HG03064 (cell line): Measurements from ENCODE around the gene DENND2A.
"Not testable (repeated sequence)": the region's sequence is repeated elsewhere in the genome, so short reads cannot be mapped to it uniquely, and the experiment has no call there.

Experiments
- ATAC-seq: cut with Tn5 transposase; IDR thresholded peaks from one replicate; pipeline ENCODE4 v1.9.1; 2021; ENCODE audit warnings: low read depth; ENCODE audit not compliant: unreplicated experiment

DENND2A gene

DNA sequence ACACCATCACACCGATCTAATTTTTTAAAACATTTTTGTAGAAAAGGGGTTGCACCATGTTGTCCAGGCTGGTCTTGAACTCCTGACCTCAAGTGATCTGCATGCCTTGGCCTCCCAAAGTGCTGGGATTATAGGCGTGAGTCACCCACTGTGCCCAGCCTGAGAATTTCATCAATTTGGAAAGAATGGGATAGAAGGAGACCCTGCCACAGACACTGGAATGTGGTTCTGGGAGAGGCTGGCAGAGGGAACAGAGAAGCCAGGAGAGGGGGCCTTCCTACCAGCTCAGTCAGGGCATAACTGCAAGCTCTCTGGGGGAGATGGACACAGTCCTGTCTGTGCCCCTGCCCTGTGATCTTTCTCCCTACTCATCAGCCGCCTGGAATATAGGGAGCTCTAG is 119.2 kb downstream of the DENND2A start:
- no peak for ATAC-seq

DNA sequence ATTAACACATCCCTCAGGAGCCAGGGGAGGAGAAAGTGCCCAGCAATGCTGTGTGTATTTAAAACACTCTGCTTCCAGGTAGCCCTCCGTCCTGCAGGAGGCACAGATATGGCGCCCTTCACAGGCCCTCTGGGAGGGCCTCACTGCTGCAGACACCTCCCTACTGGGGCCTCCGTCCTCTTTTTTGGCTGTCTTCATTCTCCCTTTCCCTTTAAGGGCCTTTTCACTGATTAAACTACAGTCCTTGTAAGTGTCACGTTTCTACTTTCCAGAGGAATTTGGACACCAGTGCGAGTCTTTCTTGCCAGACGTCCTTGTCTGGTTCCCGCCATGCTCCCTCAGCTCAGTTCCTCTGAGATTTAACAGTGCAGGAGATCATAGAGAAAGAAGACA is 121.6 kb downstream of the DENND2A start:
- ATAC-seq: no peak

DNA sequence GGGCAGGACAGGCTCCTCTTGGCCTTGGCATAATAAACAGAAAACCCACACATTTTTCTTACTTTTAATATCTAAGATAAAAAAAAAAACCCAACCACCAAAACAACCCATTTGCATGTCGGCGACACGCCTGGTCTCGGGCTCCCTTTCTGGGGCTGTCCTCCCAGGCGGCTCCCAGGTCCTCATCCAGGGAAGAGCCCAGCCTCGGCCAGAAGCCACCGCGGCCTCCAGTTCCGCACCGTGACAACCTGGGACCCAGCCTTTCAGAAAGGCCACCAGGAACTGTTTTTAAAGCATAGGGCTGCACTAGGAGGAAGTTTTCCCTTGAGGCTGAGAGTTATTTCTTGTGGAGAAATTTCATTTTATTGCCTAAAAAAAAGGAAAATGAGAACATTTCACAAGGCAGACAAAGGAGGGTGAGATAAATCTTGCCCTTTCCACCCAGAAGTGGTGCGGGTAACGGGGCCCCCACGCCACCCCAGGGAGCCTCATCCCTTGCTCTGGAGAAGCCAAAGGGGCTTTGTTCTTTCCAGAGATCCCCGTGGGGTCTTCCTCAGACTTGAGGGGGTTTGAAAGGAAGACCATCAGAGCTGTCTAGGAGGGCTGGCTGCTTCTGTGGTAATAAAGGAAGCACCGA is 122.1 kb downstream of the DENND2A start:
- ATAC-seq: no peak

DNA sequence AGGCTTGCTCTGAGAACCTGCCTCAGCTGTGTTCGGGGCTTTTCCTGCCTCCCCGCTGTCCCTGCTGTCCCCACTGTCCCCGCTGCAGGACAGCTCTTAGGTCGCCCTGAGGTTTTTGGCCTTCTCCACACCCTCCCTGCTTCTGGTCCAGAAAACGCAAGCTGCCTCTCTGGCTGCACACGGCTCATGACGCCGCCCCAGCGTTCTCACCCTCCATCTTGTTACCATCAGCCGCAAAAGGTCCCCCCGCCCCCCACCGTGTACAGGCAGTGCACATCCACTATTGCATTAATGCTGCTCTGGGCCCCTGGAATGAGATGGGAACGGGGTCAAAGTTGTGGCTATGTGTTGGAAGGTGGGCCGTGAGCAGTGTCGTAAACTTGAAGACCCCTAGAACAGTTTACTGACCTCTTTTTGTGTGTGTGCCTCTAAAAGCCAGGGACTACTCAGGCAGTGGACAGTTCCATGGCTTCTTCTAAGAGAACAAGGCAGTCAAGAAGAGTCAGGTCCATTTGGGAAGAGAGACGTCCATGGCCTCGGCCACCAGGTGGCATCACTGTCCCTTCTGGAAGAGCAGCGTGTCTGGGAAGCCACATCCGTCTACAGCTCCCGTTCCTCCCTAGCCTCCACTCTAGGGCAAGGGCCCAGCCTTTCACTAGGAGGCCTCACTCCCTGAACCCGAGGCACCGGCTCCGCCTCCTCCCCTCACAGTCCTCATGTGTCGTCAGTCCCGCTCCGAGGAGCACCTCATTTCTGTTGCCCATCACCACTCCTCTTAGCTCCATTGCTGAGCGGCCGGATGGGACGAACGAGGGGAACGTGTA is 122.9 kb downstream of the DENND2A start:
- no peak for ATAC-seq

DNA sequence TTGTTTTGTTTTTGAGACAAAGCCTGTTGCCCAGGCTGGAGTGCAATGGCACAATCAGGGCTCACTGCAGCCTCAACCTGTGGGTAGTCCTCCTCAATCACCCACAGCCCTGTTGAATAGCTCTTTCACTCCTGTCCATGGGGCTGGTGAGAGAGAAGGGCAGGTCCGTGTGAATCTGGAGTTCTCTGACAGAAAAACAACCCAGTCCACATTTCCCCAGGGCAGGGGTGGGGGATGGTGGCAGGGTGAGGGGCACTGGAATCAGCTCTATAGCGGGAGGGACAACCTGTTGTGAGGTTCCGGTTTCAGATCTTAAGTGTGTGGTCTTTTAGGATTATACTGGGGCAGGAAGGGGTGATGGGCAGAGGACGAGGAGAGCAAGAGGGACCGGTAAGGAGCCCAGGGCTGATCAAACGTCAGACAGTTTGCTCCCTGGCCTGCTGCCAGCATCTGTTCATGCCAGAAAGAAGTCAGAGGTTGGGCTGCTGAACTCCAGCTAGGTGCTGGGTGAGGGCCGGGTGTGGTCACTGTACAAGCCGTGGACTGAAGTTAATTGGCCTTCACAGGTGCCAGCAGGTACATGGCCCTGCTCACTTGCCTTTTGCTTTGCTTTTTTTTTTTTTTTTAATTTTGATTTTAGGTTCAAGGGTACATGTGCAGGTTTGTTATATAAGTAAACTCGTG is 128.2 kb downstream of the DENND2A start:
- ATAC-seq: no peak

DNA sequence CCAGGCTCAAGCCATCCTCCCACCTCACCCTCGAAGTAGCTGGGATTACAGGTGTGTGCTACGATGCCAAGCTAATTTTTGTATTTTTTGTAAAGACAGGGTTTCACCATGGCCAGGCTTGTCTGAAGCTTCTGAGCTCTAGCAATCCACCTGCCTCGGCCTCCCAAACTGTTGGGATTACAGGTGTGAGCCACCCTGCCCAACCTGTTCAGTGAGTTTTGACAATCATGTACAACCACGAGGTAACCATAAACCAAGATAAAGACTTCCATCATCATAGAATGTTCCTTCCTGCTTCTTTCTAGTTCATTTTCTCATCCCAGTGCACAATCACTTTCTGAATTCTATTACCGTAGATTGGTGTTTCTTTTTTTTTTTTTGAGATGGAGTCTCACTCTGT is 130.8 kb downstream of the DENND2A start:
- ATAC-seq: no peak

DNA sequence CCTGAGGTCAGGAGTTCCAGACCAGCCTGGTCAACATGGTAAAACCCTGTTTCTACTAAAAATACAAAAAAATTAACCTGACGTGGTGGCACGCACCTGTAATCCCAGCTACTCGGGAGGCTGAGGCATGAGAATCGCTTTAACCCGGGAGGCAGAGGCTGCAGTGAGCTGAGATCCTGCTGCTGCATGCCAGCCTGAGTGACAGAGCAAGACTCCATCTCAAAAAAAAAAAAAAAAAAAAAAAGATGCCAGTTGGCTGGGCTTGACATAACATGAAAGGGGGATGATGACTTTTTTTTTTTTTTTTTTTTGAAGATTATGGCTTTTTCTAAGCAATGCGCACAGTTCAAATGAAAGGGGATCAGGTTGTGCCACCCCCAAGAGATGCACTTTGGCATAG is 133.1 kb downstream of the DENND2A start:
- not testable (repeated sequence) for ATAC-seq

DNA sequence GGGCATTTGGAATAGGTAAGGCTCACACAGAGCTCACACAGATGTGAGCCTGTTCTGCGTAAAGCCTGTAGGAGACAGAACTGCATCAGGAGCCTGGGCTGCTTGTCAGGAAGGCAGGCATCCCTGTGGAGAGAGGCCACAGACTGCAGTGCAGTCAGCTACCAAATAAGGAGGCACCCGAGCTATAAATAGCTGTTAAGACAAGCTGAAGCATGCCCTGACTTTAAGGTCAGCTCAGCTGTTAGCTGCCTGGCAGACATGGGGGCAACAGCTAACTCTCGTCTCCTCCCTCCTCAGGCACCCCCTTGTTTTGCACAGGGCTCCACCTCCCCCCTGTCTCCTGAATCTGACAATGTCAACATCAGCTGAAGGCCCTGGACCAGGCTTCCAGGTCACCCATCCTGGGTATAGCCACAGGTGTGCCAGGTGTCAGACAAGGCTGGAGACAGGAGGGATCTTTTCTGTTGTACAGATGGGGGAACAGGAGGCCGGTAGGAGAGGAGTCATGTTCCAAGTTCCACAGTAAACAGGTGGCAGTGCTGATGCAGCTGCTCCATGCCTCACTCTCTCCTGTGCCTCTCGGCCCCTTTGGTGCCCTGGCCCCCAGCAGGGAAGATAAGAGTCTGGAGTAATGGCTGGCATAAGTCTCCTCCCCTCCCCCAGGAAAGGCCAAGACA is 133.7 kb downstream of the DENND2A start:
- no peak for ATAC-seq

DNA sequence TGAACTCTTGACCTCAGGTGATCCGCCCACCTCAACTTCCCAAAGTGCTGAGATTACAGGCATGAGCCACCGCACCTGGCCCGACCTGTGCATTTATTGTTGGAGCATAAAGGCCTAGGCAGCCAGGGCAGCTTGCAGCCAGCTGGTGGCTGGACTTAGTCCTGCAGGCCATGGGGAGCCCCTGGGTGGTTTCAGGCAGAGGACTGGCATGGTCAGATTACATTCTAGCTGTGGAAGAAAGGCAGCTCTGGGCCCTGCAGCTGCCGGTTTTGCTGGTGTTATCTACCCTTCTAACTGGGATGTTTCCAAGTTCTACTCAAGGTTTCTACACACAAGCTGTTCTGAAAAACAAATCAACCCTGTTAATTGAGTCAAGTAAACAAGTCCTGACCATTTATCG is 138.6 kb downstream of the DENND2A start:
- ATAC-seq: no peak

DNA sequence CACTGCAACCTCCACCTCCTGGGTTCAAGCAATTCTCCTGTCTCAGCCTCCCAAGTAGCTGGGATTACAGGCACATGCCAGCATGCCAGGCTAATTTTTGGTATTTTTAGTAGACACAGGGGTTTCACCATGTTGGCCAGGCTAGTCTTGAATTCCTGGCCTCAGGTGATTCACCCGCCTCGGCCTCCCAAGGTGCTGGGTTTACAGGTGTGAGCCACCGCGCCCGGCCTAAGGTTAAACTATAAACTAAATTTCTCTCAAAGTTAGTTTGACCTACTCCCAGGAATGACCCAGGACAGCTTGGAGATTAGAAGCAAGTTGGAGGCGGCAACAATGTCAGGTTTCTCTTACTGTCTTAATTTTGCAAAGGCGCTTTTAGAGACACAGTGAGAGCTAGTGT is 142.8 kb downstream of the DENND2A start:
- not testable (repeated sequence) for ATAC-seq

DNA sequence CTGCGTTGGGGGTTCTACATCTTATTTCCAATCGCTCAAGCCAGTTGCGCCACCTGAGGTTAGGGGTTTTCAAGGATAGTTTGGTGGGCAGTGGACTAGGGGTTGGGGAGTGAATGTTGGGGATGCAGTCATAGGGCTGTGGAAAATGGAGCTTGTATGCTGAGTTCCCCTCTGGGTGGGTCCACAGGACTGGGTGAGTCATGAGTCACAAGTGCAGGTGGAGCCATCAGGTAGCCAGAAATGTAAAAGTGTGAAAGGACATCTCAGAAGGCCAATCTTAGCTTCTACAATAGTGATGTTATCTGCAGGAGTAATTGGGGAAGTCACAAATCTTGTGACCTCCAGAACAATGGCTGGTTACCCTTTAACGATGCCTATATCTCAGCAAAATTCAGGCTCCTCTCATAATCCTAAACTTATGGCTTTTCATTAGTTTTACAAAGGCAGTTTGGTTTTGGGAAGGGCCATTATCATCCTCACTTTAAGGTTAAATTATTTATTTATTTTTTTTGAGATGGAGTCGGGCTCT is 143.3 kb downstream of the DENND2A start:
- ATAC-seq: no peak

DNA sequence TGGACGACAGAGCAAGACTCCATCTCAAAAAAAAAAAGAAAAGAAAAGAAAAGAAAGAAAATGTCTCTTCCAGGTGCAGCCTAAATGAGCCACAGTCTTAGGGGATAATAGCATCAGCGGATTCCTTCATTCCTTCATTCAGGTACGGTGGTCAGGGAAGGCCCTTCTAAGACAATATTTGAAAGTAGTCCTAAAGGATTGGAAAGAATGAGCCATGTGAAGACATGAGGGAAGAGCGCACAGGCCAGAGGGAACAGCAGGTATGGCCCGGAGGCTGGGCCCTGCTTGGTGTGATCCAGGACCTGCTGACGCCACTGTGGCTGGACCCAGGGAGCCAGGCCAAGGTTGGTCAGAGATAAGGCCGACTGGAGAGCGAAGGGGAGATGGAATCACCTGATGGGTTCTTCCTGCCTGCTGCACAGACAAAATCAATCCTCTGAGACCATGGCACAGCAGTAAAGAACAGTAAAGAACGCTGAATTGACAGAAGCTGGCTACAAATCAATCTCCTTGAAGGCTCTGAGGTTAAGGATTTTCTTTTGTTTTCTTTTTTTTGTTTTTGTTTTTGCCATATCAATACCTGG is 145.0 kb downstream of the DENND2A start:
- ATAC-seq: no peak

DNA sequence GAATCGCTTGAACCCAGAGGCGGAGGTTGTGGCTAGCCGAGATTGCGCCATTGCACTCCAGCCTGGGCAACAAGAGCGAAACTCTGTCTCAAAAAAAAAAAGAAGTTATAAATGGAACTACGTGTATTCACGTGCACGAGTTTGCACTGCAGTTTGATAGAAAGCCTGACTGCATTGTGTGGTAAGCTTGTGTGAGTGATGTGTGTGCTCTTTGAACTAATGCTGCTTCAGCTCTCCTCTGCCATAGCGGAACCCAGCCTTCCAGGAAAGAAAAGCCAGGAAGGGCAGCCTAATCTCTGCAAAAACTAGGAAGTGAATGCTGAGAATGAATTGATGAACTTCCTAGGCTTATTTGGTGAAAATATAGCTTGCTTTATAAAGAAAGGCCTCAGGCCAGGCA is 145.7 kb downstream of the DENND2A start:
- ATAC-seq: no peak

DNA sequence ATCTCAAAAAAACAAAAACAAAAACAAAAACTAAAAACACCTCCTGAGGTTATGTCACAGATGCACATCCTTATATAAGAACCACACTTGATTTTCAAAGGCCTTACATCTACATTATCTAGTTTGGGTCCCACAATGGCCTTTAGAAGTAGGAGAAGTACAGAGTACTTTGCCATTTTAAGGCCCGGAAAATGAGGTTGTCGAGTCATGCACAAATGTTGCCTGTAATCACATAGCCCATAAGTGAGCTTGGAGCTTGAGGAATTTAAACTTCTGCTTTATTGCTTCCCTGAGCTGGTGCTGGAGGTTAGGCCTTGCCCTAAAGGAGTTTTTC is 151.6 kb downstream of the DENND2A start:
- ATAC-seq: no peak

DNA sequence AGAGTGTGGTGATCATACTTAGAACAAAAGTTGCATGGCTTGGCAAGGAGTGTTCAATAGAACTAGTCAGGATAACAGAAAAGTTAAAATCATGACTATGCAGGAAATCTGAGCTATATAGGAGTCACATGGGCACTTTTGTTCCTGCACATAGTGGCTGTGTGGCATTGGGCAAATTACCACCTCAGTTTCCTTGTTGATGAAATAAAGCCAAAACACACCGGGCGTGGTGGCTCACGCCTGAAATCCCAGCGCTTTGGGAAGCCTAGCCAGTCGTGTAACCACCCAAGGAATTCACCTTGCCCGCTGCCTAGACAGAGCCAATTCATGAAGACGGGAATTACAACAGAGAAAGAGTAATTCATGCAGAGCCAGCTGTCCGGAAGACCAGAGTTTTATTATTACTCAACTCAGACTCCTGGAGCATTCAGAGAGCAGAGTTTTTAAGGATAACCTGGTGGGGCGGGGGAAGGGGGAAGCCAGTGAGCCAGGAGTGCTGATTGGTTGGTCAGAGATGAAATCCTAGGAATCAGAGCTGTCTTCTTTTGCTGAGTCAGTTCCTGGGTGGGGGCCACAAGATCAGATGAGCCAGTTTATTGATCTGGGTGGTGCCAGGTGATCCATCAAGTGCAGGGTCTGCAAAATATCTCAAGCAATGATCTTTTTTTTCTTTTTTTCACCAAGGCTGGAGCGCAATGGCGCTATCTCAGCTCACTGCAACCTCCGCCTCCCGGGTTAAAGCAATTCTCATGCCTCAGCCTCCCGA is 154.9 kb downstream of the DENND2A start:
- ATAC-seq: no peak

DNA sequence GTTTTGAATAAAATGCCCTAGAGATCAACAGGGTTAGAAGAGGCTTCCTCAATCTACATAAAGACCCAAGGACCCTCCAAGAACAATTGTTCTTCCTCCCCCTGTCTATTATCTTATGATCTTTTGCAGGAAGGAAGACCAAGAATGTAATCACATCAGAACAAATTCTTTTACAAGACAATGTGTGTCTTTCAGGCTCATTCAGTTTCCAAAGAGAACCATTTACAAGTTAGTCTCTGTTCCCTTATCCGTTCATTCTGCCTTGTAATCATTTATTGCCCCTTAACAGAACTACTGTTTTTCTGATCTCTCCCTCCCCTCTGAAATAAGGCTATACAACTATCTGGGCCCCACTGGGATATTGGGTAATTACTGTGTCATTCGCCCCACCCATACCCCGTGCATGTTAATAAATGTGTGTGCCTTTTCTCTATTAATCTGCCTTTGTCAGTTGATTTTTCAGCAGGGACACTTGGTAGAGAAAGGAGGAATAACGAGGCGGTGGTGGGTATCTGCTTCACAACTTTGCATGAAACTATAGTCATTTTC is 155.6 kb downstream of the DENND2A start:
- ATAC-seq: no peak

DNA sequence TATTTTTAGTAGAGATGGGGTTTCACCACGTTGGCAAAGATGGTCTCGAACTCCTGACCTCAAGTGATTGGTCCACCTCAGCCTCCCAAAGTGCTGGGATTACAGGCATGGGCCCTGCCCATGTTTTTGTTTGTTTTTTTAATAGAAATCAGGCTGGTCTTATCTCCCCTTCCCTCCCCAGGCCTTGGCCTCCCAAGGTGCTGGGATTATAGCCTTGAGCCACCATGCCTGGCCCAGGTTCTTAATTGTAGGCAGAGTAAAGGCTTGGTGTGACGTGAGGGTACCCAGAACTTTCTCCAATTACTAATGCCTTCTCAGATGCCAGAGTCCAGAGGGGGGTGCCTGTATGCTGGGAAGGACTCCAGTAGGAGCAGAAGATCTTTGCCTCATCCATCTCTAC is 156.1 kb downstream of the DENND2A start:
- no peak for ATAC-seq

DNA sequence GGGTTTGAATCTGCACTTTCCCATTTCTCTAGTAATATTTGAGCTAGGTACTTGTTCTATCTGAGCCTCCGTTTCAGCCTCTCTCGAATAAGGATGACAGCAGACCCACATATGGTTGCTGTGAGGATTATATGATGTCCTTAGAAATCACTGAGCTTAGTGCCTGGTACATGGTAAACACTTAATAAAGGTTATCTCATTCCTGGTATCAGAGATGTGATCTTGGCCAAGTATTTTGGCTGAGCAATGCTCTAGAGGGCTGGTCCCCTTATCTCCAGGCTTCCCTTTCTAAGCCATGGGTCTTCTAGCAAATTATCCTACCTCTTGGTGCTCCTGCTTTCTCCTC is 160.9 kb downstream of the DENND2A start:
- no peak for ATAC-seq

DNA sequence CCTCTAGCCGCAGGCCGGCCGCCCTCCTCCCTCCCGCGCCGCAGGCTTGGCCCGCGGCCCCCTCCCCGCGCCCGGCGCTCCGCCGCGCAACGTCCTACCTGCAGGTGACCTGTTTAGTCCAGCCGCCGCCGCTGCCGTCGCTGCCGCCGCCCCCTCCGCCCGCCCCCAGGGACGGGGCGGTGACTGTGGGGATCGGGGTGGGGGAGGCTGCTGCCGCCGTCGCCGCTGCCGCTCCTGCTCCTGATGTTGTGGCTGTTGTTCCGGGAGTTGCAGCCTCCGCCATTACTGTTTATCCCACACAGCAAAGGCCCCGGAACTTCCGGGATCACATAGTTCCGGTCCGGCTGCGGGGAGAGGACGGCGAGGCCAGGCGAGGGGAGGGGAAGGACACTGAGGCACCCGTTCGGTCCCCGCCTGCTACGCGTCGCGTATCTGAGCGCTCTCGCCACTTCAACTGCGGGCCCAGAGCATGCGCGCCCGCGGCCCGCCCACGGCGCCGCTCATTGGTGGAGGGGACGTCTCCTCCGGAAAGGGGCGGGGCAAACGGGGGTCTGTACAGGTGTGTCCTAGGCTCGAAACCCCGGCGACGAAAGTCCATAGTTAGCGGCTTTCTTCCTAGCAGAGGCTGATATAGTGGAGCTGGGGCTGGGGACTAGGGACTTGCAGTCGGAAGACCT is 161.4 kb downstream of the DENND2A start, which contains the start of gene MKRN1:
MKRN1 (minus strand) TSS at position 444 of the 677 bp plus-strand sequence; CDS start at position 283, 161 bp downstream.
- ATAC-seq: peak; percentile 91
